ENCODE data around the gene CERS6. TPM values are rescaled to one million over a fixed set of nuclear protein-coding genes. Genes with fewer than 3 reads are reported as not detected.

Gene CERS6
- total and polyA plus RNA-seq, 11 donors = 22.1 to 78.0 (median 62.2) TPM

DNA sequence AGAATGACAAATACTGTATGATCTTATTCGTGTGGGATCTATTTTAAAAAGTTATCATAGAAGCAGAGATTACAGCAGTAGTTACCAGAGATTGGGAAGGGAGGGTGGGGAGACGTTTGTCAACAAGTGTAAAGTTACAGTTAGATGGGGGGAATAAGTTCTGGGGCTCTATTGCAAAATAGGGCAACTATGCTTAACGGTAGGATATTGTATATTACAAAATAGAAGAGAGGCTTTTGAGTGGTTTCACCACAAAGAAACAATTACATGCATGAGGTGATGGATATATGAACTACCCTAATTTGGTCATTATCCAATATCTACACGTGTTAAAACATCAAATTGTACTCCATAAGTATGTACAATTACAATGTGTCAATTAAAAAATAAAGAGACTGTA lies 223.0 kb downstream of the CERS6 start:
- ATAC-seq (no peak), DNase-seq (no peak)
- Histone ChIP-seq H3K27me3 (no peaks in the 10 kb centered on the region), H3K9me3 (no peaks in the 10 kb centered on the region), H3K4me1 (peaks cover 0 to 19% (median 1%) of the 10 kb centered on the region in 12 donors), H3K36me3 (no peaks in the 10 kb centered on the region), H3K27ac (no peak overlapping the region), H3K4me3 (no peak overlapping the region)
- WGBS, 4 donors = 71 to 82% (median 75%) methylated on average over 4 of the region's 4 CpGs
- intact Hi-C loops (cut with DNase I) = no loop called here
- no peak for TF ChIP-seq POLR2A (IDR thresholded peaks at IDR 0.05)

DNA sequence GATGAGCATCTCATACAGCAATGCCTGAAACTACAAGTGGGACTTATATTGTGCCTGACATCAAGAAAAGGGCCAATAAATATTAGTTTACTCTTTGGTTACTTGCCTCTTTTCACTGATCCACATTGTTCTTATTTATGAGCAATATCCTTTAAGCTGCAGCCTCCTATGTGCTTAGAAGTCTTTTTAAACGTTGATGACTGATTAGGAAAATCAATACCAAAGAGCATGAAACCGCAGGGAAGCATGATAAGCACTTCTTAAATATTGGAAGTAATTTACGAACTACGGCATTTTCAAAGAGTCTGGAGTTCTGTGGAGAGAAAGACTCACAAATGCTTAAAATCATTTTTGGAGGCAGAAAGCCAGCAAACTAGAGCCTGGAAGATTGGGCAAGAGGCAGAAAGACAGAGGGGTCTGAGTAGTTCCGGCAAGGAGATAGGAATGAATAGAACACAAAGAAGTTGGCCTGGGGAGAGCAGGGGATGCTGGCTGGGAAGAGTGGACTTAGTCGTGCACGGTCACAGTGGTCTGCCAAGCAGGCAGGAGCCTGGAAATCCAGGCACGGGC lies 223.8 kb downstream of the CERS6 start:
- WGBS, 4 donors = 68 to 83% (median 75%) methylated on average over 8 of the region's 8 CpGs
- TF ChIP-seq POLR2A (IDR thresholded peaks at IDR 0.05) = no peak
- TF ChIP-seq, protein P1, sequence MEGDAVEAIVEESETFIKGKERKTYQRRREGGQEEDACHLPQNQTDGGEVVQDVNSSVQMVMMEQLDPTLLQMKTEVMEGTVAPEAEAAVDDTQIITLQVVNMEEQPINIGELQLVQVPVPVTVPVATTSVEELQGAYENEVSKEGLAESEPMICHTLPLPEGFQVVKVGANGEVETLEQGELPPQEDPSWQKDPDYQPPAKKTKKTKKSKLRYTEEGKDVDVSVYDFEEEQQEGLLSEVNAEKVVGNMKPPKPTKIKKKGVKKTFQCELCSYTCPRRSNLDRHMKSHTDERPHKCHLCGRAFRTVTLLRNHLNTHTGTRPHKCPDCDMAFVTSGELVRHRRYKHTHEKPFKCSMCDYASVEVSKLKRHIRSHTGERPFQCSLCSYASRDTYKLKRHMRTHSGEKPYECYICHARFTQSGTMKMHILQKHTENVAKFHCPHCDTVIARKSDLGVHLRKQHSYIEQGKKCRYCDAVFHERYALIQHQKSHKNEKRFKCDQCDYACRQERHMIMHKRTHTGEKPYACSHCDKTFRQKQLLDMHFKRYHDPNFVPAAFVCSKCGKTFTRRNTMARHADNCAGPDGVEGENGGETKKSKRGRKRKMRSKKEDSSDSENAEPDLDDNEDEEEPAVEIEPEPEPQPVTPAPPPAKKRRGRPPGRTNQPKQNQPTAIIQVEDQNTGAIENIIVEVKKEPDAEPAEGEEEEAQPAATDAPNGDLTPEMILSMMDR (IDR thresholded peaks at IDR 0.05) = no peak
- no peaks in the 10 kb centered on the region for H3K9me3 ChIP-seq
- no peak overlapping the region for H3K27ac ChIP-seq
- intact Hi-C loops (cut with DNase I) = loop anchor here in 5 of 10 donors (5.0 to 10.0 kb wide), 4 partner anchors 38 to 235 kb away; partner anchors contain the start of gene CERS6 (in 2 of the 5)
- no peaks in the 10 kb centered on the region for H3K27me3 ChIP-seq
- H3K36me3 ChIP-seq = no peaks in the 10 kb centered on the region
- ATAC-seq = no peak
- no peak for DNase-seq
- no peak overlapping the region for H3K4me3 ChIP-seq
- peaks cover 0 to 21% (median 3%) of the 10 kb centered on the region in 12 donors for H3K4me1 ChIP-seq

DNA sequence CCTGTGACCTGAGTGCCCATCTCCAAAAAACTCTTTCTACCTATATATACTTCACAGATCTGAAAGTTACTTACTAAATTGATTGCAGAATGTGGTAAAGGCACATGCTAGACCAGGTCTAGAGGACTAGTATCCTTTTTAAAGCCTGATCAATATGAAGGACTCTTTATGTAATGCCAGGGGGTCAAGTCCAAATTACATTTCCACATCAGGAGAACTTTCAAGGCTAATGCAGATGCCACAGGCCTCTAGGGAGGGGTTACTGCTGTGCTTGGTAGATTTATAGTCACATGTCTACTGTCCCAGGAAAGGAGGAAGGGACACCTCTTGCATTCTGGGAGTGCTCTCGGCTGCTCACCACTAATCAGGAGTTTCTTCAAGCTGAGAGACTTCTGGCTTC lies 227.9 kb downstream of the CERS6 start:
- intact Hi-C loops (cut with DNase I) = loop anchor here in 5 of 10 donors (5.0 to 10.0 kb wide), 4 partner anchors 42 to 239 kb away; partner anchors contain the start of gene CERS6 (in 2 of the 5)

DNA sequence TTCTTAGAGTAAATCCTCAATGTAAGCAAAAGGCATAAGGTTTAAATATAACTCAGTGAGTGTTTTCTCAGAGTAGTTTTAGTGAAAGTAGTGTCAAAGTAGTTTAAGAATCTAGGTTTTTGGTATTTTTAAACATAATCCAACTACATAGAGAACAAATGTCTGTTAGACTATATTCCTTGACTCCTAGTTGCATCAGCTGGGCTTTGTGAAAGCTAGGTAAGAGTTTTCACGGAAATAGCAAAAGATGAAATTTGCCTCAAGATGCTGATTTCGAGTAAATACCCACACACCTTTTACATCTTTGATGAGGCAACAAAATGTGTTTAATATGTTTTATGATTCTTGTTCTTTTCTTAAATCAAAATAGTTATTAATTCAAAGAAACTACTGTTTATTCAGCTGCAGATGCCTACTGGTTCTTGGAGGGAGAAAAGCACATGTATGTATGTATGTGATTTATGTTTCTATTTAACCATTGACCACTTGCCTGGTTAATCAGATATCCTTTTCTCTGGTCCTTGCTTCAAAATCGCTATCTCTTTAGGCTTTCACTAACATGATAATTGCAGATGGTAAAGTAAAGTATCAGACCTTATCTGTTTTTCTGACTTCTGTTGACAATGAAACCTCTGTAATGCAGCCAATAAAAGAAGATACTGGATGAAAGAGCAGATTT lies 229.0 kb downstream of the CERS6 start:
- intact Hi-C loops (cut with DNase I) = loop anchor here in 9 of 10 donors (5.0 to 10.0 kb wide), 9 partner anchors 43 to 338 kb away; partner anchors contain the start of gene CERS6 (in 3 of the 9)
- DNase-seq = no peak
- H3K36me3 ChIP-seq = no peaks in the 10 kb centered on the region

More for the DNA sequence above, 227.9 kb downstream of the CERS6 start:
- WGBS, 4 donors = 81 to 86% (median 84%) methylated on average over 1 of the region's 1 CpG
- H3K27ac ChIP-seq = no peak overlapping the region
- no peaks in the 10 kb centered on the region for H3K27me3 ChIP-seq
- no peaks in the 10 kb centered on the region for H3K9me3 ChIP-seq
- H3K36me3 ChIP-seq = no peaks in the 10 kb centered on the region
- ATAC-seq (no peak), DNase-seq (no peak)
- peaks cover 0 to 40% (median 7%) of the 10 kb centered on the region in 12 donors for H3K4me1 ChIP-seq
- H3K4me3 ChIP-seq = no peak overlapping the region
- TF ChIP-seq POLR2A (IDR thresholded peaks at IDR 0.05) = no peak
- TF ChIP-seq, protein P1 (IDR thresholded peaks at IDR 0.05) = no peak

More for the DNA sequence above, 229.0 kb downstream of the CERS6 start:
- no peak overlapping the region for H3K4me3 ChIP-seq
- no peaks in the 10 kb centered on the region for H3K9me3 ChIP-seq
- H3K4me1 ChIP-seq = peaks cover 0 to 36% (median 7%) of the 10 kb centered on the region in 12 donors
- whole genome bisulfite sequencing, 4 donors = 81 to 88% (median 84%) methylated on average over 3 of the region's 3 CpGs
- no peak overlapping the region for H3K27ac ChIP-seq
- no peak for TF ChIP-seq POLR2A (IDR thresholded peaks at IDR 0.05)
- TF ChIP-seq, protein P1 (IDR thresholded peaks at IDR 0.05) = no peak
- no peaks in the 10 kb centered on the region for H3K27me3 ChIP-seq
- ATAC-seq = no peak
